Activated CD4-positive, alpha-beta T cell treated with anti-CD3 and anti-CD28 coated beads, Interleukin-2, amount 10 ng/mL, durations not matched to agents 7 days and 5 days (primary cell): ENCODE results near the gene MARCHF9. TPM values are rescaled to one million over a fixed set of nuclear protein-coding genes. Genes with fewer than 3 reads are reported as not detected.
A peak's percentile ranks its signal among the peaks of the same experiment; 100 is the strongest.

Experiments used
- CTCF ChIA-PET: fragments of 350-600 bp; sonication (Branson Sonifier 250); formaldehyde crosslinking; loops from one replicate; lab custom pipeline; 2021; ENCODE audit warnings: antibody characterized with exemption; lab: Charles Lee
- POLR2A ChIA-PET: fragments of 350-600 bp; sonication (Branson Sonifier 250); formaldehyde crosslinking; loops from one replicate; lab custom pipeline; 2021; ENCODE audit warnings: antibody characterized with exemption; lab: Charles Lee
- DNase-seq: peaks from one replicate; pipeline ENCODE4 v3.0.0-alpha.2; 2020
- H3K27ac Mint-ChIP-seq: one replicate; pipeline ENCODE4 v1.8.0; 2021; ENCODE audit warnings: mild to moderate bottlenecking, moderate library complexity, mixed read lengths
- H3K27me3 Mint-ChIP-seq: one replicate; pipeline ENCODE4 v1.8.0; 2021; ENCODE audit warnings: mixed read lengths
- H3K36me3 Mint-ChIP-seq: one replicate; pipeline ENCODE4 v1.8.0; 2021; ENCODE audit warnings: low read depth, mixed read lengths
- H3K4me1 Mint-ChIP-seq: one replicate; pipeline ENCODE4 v1.8.0; 2021; ENCODE audit warnings: mixed read lengths
- H3K4me3 Mint-ChIP-seq: one replicate; pipeline ENCODE4 v1.8.0; 2021; ENCODE audit warnings: mild to moderate bottlenecking, moderate library complexity, mixed read lengths
- H3K9me3 Mint-ChIP-seq: one replicate; pipeline ENCODE4 v1.8.0; 2021; ENCODE audit warnings: mixed read lengths
- total RNA-seq, 2 experiments: library from RNA; stranded (reverse); gene quantifications; one replicate each; pipeline ENCODE4 v1.2.3, GENCODE V29; 2021

The MARCHF9 gene
- total RNA-seq, 2 experiments from 2014 or later = 23.7 to 27.2 TPM

DNA sequence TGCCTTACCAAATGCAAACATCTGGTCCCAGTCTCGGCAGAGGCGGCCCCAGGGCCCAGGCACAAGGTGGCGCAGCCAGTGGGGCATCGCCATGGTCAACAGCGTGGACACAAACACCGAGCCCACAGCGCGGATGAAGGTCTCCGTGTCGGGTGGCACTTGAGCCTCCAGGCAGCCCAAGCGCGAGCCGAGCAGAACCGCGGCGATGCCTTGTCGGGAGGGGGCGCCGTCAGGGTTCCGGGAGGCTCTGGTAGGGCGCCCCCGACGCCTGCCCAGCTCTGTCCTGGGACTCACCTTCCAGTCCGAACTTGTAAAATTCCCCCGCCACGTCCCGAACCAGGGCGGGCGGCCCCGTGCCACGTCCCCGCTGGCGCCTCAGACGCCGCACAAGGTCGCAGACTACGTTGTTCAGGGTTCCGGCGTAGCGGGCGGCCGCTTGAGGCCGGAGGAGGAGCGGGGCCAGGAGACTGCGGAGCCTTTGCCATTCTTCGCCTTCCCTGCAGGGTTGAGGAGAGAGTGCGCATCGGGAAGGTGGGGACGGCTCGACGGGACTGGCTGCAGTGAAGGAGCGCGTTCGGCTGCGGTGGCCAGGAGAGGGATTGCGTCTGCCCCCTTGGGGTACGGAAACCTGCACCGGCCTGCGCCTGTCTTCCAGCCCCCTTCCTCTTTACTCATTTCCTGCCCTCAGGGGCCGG is 10.2 kb downstream of the MARCHF9 start:
- peak overlapping the region; percentile 65 for H3K27ac Mint-ChIP-seq
- peak overlapping the region; percentile 77 for H3K4me3 Mint-ChIP-seq
- DNase-seq = peak; percentile 49
- CTCF ChIA-PET = interaction anchor here (0.6 to 5.8 kb wide), 11 partner anchors 9 to 306 kb away, joined by 3 to 56 read pairs (median 3); partner anchors contain the start of genes CDK4, MARCHF9, TSFM and TSPAN31
- H3K27me3 Mint-ChIP-seq = peaks cover 17% of the 10 kb centered on the region
- H3K36me3 Mint-ChIP-seq = peaks cover 11% of the 10 kb centered on the region
- H3K9me3 Mint-ChIP-seq = no peaks in the 10 kb centered on the region
- peaks cover 33% of the 10 kb centered on the region for H3K4me1 Mint-ChIP-seq
- POLR2A ChIA-PET = no interaction called here

DNA sequence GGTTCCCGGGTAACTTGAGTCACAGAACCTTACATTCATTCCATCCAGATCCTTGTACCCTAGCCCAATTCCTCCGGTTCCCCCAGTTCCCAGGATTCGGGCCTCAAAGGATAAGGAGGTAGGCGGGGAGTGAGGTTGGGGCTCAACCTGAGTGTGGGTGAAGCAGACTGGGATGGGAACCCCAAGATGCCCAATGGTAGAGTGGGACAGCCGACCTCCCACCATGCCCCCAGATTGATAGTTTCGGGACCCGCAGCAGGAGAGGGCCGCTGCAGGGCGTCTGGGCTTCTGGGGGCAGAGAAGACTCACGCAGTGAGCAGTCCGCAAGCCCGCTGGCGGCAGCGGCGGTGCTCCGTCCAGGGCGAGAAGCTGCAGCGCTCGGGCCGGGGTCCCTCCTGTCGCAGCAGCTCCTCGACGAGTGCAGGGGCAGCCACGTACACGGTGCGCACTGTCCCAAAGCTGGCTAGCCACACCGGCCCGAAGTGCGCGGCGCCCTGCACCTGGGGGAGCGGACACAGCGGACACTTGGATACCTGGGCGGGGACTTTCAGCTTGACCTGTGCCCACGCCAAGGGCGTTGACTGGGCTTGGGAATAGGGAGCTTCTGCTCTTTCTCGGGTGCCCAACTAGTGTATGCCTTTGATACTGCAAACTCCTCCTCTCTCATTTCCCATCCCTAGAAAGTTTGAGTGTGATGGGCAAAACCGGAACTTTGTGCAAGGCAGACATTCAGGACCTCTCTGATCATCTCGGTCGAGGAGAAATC is 11.0 kb downstream of the MARCHF9 start:
- CTCF ChIA-PET = interaction anchor here (0.6 to 5.8 kb wide), 10 partner anchors 9 to 307 kb away, joined by 3 to 56 read pairs (median 3); partner anchors contain the start of genes MARCHF9 and TSFM
- POLR2A ChIA-PET = no interaction called here
- H3K4me1 Mint-ChIP-seq = peaks cover 39% of the 10 kb centered on the region
- H3K27me3 Mint-ChIP-seq = peaks cover 17% of the 10 kb centered on the region
- H3K9me3 Mint-ChIP-seq = no peaks in the 10 kb centered on the region
- no peak overlapping the region for H3K27ac Mint-ChIP-seq
- peak overlapping the region; percentile 77 for H3K4me3 Mint-ChIP-seq
- H3K36me3 Mint-ChIP-seq = peaks cover 11% of the 10 kb centered on the region
- DNase-seq = no peak

DNA sequence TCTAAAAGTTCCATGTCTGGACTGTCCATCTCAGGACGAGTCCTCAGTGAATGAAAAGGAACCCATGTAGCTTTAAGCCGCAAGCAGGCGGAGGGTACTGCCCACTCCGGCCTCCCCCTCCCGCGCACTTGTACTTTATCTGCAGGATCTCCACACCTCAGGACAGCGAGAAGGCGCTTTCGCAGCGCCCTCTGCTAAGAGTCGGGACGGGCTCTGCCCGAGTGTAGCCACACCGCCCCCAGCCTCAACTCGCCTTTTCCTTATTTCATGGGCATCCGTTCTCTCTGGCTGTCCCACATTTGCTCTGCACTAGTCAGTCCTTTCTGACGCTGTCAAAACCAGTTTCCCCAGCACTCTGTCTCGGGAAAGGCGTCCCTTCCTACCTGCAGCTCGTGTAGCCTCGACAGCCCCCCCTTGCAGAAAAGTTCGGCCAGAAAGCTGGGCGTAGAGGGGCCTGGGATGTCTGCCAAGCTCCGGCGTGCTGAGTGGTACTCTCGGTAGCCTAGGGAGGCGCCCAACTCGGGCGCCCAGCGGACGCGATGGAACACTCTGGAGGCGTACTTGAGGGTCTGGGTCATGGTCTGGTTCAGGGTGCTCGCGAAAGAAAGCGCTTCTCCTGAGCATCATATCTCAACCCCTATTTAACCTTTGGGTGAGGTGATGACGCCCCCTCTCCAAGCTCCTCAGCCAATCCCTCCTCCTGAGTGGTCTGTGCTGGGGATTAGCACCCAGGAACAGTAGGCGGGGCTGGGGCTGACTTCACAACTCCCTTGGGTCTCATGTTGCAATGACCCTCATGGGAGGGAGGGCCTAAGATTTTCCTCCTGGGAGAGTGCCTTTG is 11.8 kb downstream of the MARCHF9 start, which contains the start of gene CYP27B1:
CYP27B1 (minus strand) TSS at position 615 of the 841 bp plus-strand sequence; CDS start at position 578, 37 bp downstream.
- no peak within 1 kb of the TSS for H3K27ac Mint-ChIP-seq
- POLR2A ChIA-PET = no interaction called here
- no peak for DNase-seq

GRCh38 chr12:57767305-57767698 is 12.4 kb downstream of the MARCHF9 start:
- CTCF ChIA-PET = interaction anchor here (1.0 to 5.8 kb wide), 7 partner anchors 8 to 187 kb away, joined by 3 to 56 read pairs (median 4); partner anchors contain the start of genes MARCHF9 and TSFM
- Mint-ChIP-seq H3K4me1 (peaks cover 49% of the 10 kb centered on the region), H3K9me3 (no peaks in the 10 kb centered on the region), H3K4me3 (no peak overlapping the region), H3K27ac (no peak overlapping the region), H3K27me3 (peaks cover 17% of the 10 kb centered on the region), H3K36me3 (peaks cover 17% of the 10 kb centered on the region)
- no peak for DNase-seq
- POLR2A ChIA-PET = no interaction called here

More for the DNA sequence above, 11.8 kb downstream of the MARCHF9 start, which contains the start of gene CYP27B1:
- peaks cover 17% of the 10 kb centered on the region for H3K27me3 Mint-ChIP-seq
- H3K4me1 Mint-ChIP-seq = peaks cover 46% of the 10 kb centered on the region
- H3K4me3 Mint-ChIP-seq = peak within 1 kb of the TSS; percentile 77
- CTCF ChIA-PET = interaction anchor here (0.6 to 5.8 kb wide), 10 partner anchors 7 to 308 kb away, joined by 3 to 56 read pairs (median 4); partner anchors contain the start of gene MARCHF9
- H3K9me3 Mint-ChIP-seq = no peaks in the 10 kb centered on the region
- peaks cover 14% of the 10 kb centered on the region for H3K36me3 Mint-ChIP-seq

DNA sequence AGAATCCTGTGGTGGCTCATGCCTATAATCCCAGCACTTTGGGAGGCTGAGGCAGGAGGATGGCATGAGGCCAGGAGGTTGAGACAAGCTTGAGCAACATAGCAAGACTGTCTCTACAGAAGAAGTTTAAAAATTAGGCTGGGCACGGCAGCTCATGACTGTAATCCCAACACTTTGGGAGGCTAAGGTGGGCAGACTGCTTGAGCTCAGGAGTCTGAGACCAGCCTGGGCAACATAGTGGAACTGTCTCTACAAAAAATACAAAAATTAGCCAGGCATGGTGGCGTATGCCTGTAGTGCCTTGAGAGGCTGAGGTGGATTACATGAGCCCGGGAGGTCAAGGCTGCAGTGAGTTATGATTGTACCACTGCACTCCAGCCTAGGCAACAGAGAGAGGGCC is 13.0 kb downstream of the MARCHF9 start:
- Mint-ChIP-seq H3K27ac (no peak overlapping the region), H3K9me3 (no peaks in the 10 kb centered on the region), H3K4me3 (no peak overlapping the region), H3K36me3 (peaks cover 17% of the 10 kb centered on the region), H3K4me1 (peaks cover 50% of the 10 kb centered on the region), H3K27me3 (peaks cover 17% of the 10 kb centered on the region)
- ChIA-PET POLR2A (no interaction called here), CTCF (interaction anchor here (1.0 to 5.8 kb wide), 7 partner anchors 9 to 187 kb away, joined by 3 to 56 read pairs (median 4); partner anchors contain the start of genes MARCHF9 and TSFM)
- no peak for DNase-seq

- POLR2A ChIA-PET = no interaction called here
- H3K4me1 Mint-ChIP-seq = peaks cover 51% of the 10 kb centered on the region
- DNase-seq = no peak
- no peaks in the 10 kb centered on the region for H3K9me3 Mint-ChIP-seq
- H3K36me3 Mint-ChIP-seq = peaks cover 14% of the 10 kb centered on the region
- no peak overlapping the region for H3K27ac Mint-ChIP-seq
- CTCF ChIA-PET = no interaction called here
- H3K27me3 Mint-ChIP-seq = peaks cover 11% of the 10 kb centered on the region
- H3K4me3 Mint-ChIP-seq = no peak overlapping the region
Observed at GRCh38 chr12:57769594-57769993, 14.7 kb downstream of the MARCHF9 start.

DNA sequence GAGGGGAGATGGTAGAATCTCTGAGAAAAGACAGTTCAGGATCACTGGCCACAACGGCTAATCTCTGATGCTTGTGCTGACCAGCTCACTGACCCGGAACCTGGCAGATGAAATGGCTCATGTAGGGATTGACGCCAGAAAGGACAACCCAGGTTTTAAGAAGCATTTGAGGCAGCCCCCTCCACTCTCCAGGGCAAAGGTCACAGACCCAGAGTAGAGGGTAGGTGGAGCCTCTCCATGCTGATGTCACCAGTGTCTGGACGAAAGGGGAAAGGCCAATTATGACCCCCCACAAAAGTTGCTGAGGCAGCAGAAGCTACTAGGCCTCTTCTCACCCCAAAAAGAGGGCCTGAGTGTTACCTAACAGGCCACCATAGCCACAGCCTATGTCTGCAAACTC is 15.8 kb downstream of the MARCHF9 start:
- Mint-ChIP-seq H3K27ac (no peak overlapping the region), H3K9me3 (no peaks in the 10 kb centered on the region), H3K4me3 (peak overlapping the region; percentile 94), H3K4me1 (peaks cover 40% of the 10 kb centered on the region), H3K36me3 (peaks cover 17% of the 10 kb centered on the region), H3K27me3 (peaks cover 6% of the 10 kb centered on the region)
- DNase-seq = no peak
- CTCF ChIA-PET = interaction anchor here (1.3 kb wide), 1 partner anchor 11 kb away, joined by 5 read pairs; no protein-coding TSS in a partner anchor
- POLR2A ChIA-PET = no interaction called here

DNA sequence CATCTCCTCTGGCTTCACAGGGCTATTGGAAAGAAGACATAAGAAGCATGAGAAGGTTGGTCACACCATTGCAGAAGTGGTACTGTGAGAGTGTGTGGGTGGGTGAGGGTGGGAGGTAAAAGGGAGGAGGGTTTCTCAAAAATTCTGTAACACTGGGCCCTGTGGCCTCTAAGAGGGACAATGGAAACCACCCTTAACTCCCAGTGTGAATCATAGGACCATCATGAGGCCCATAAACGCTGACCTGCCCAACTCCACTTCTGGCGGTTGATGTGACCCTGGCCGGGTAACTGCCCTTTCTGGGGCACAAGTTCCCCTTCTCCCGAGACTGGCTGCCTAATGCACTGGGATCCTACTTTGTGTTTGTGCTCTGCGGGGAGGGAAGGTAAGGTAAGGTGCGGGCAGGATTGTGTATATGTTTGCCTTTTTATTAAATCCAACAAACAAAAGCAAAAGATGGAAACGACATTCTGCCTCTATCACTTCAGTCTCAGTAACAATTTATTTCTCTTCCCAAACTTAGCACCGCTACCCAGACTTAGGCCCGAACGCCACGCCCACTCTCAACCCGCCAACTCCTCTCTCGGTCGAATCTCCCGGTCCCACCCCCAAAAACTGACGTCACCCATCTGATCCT is 16.5 kb downstream of the MARCHF9 start:
- peaks cover 18% of the 10 kb centered on the region for H3K36me3 Mint-ChIP-seq
- peak; percentile 89 for DNase-seq
- H3K27ac Mint-ChIP-seq = peak overlapping the region; percentile 97
- peaks cover 3% of the 10 kb centered on the region for H3K27me3 Mint-ChIP-seq
- ChIA-PET CTCF (interaction anchor here (0.9 to 1.5 kb wide), 5 partner anchors 9 to 15 kb away, joined by 5 to 8 read pairs (median 5); partner anchors contain the start of gene TSFM), POLR2A (no interaction called here)
- peaks cover 34% of the 10 kb centered on the region for H3K4me1 Mint-ChIP-seq
- H3K4me3 Mint-ChIP-seq = peak overlapping the region; percentile 94
- H3K9me3 Mint-ChIP-seq = no peaks in the 10 kb centered on the region

DNA sequence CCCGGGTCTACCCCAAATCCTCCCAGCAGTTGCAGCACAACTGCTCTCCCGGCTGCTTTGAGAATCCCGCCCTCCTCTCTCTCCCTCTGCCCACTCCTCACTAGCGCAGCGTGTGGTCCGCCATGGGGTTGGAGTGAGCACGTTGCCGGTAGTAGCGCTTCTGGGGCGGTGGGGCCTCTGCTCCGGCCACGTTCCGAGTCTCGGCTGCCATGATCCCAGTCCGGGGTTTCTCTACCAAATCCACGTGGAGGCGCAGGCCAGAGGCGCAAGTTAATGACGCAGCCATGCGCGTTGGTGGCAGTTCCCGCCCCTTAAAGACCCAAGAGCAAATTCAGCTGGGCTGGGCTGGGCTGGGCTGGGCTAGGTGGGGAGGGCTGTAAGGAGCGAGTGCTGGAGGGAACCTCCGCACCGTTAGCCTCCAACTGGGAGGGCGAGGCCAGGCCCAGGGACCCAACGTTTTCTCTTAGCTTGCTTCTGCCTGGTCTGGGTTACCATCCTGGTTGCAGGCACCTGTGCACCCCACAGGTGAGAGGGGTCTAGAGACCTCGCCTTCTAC is 17.0 kb downstream of the MARCHF9 start, which contains the start of gene METTL1:
METTL1 (minus strand) TSS at position 233 of the 556 bp plus-strand sequence; CDS start at position 211, 22 bp downstream.
- no peaks in the 10 kb centered on the region for H3K27me3 Mint-ChIP-seq
- peak; percentile 95 for DNase-seq
- peak within 1 kb of the TSS; percentile 97 for H3K27ac Mint-ChIP-seq
- H3K4me1 Mint-ChIP-seq = peaks cover 28% of the 10 kb centered on the region
- POLR2A ChIA-PET = no interaction called here
- peaks cover 18% of the 10 kb centered on the region for H3K36me3 Mint-ChIP-seq
- H3K4me3 Mint-ChIP-seq = peak within 1 kb of the TSS; percentile 94
- H3K9me3 Mint-ChIP-seq = no peaks in the 10 kb centered on the region
- CTCF ChIA-PET = interaction anchor here (0.9 to 1.5 kb wide), 4 partner anchors 9 to 15 kb away, joined by 5 to 8 read pairs (median 5); partner anchors contain the start of gene TSFM

GRCh38 chr12:57772429-57773322 is 17.8 kb downstream of the MARCHF9 start, which contains the start of gene EEF1AKMT3:
EEF1AKMT3 (plus strand) TSS chr12:57772614; CDS start chr12:57772725, 111 bp downstream.
- no peaks in the 10 kb centered on the region for H3K27me3 Mint-ChIP-seq
- peak within 1 kb of the TSS; percentile 94 for H3K4me3 Mint-ChIP-seq
- H3K4me1 Mint-ChIP-seq = peaks cover 28% of the 10 kb centered on the region
- DNase-seq = peak; percentile 44
- H3K9me3 Mint-ChIP-seq = no peaks in the 10 kb centered on the region
- CTCF ChIA-PET = interaction anchor here (0.6 to 1.5 kb wide), 5 partner anchors 8 to 221 kb away, joined by 3 to 8 read pairs (median 5); partner anchors contain the start of gene TSFM
- POLR2A ChIA-PET = interaction anchor here (0.5 kb wide), 1 partner anchor 639 kb away, joined by 5 read pairs; no protein-coding TSS in a partner anchor
- peaks cover 18% of the 10 kb centered on the region for H3K36me3 Mint-ChIP-seq
- peak within 1 kb of the TSS; percentile 97 for H3K27ac Mint-ChIP-seq
